ENCODE results near the gene DHX16.

The DHX16 gene

DNA sequence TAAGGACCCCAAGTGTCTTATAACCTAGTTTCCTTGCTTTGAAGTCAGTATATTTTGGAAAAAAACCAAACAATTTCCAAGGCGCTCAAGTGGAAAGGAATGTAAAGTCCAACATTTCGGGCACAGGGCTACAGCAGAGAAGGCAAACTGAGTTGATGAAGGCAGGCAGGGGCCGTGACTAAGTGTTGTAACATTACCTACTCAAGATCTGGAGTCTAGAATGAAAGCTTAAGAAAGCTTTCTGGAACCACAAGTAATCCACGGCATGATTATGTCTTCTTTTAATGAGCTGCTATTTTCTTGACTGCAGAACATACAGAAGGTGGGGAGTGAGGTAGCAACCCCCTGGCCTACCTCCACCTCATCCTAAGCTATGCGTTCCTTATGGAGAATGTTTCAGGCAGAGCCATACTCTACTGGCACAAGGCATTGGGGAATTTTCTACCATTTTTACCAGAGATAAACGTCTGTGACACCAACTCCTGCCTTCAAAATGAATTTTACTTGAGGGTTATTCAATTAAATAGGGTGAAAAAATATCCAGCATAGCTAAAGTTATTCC is 60.0 kb downstream of the DHX16 start:
- no peak for DNase-seq (ENCODE audit: low read depth)
- H3K4me3 ChIP-seq (ENCODE audit: control insufficient read depth, low read depth, low read length) = no peak overlapping the region
- TF ChIP-seq, protein P1, sequence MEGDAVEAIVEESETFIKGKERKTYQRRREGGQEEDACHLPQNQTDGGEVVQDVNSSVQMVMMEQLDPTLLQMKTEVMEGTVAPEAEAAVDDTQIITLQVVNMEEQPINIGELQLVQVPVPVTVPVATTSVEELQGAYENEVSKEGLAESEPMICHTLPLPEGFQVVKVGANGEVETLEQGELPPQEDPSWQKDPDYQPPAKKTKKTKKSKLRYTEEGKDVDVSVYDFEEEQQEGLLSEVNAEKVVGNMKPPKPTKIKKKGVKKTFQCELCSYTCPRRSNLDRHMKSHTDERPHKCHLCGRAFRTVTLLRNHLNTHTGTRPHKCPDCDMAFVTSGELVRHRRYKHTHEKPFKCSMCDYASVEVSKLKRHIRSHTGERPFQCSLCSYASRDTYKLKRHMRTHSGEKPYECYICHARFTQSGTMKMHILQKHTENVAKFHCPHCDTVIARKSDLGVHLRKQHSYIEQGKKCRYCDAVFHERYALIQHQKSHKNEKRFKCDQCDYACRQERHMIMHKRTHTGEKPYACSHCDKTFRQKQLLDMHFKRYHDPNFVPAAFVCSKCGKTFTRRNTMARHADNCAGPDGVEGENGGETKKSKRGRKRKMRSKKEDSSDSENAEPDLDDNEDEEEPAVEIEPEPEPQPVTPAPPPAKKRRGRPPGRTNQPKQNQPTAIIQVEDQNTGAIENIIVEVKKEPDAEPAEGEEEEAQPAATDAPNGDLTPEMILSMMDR (IDR thresholded peaks at IDR 0.05; ENCODE audit: control insufficient read depth, insufficient read depth, low read depth, low read length, missing control alignments) = no peak

DNA sequence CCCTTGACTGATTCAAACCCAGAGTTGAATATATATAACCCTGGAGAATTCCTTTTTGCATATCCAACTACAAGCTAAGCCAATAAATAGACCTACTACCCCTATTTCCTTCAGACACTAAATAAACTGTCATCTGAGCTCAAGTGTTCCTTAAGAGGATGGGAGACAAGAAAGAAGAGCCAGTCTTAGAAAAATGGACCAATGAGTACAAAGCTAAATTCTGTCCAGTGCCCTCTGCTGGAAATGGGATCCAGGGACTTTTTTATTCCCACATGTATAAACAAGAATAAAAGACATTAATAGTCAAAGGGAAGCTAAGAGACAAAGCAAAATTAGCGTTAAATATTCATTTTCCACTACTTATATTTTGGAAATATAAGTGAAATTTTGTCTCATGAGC is 60.6 kb downstream of the DHX16 start:
- no peak for DNase-seq (ENCODE audit: low read depth)
- TF ChIP-seq, protein P1 (IDR thresholded peaks at IDR 0.05; ENCODE audit: control insufficient read depth, insufficient read depth, low read depth, low read length, missing control alignments) = peak; percentile 47
- H3K4me3 ChIP-seq (ENCODE audit: control insufficient read depth, low read depth, low read length) = no peak overlapping the region

DNA sequence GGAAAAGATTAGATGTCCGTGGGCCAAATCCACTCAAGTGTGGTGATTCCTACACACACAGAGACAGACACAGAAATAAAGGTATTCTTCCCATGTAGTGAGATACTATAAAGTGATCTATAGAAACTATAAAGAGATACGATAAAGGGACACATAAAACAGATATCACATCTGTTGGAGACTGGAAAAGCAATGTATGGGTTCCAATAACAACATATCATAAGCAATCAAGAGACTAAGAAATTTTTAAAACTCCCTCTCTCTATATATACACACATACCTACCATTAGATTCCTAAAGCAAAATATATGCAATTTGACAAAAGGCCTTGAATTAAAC is 61.0 kb downstream of the DHX16 start:
- no peak overlapping the region for H3K4me3 ChIP-seq (ENCODE audit: control insufficient read depth, low read depth, low read length)
- DNase-seq (ENCODE audit: low read depth) = no peak
- TF ChIP-seq, protein P1 (IDR thresholded peaks at IDR 0.05; ENCODE audit: control insufficient read depth, insufficient read depth, low read depth, low read length, missing control alignments) = no peak

DNA sequence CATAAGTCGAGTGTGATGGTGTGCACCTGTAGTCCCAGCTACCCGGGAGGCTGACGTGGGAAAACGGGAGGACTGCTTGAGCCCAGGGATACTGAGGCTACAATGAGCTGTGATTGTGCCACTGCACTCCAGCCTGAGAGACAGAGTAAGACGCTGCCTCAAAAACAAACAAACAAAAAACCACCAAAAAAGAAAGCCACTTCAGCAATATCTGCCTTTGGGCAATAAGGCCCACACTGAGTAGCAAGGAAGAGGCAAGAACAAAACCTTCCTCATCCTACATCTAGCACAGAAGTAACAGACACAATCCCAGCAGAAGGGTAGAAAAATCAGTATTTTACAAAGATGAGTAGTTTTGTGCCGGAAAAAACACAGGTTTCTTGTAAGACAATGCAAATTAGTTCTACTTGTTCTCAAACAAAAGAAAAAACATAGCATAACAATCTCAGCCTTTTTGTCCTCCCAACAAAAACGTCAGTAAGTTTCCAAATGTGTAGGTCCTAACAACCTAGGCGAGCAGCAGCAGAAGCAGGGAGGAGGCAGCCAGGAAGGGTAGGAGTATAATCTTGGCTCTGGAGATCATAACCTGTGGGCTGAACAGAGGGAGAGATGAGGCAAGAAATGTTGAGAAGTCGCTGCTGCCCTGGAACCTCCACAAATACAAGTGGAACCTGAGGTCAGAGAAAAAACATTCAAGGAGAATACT is 61.5 kb downstream of the DHX16 start:
- H3K4me3 ChIP-seq (ENCODE audit: control insufficient read depth, low read depth, low read length) = no peak overlapping the region
- DNase-seq (ENCODE audit: low read depth) = no peak
- TF ChIP-seq, protein P1 (IDR thresholded peaks at IDR 0.05; ENCODE audit: control insufficient read depth, insufficient read depth, low read depth, low read length, missing control alignments) = no peak

DNA sequence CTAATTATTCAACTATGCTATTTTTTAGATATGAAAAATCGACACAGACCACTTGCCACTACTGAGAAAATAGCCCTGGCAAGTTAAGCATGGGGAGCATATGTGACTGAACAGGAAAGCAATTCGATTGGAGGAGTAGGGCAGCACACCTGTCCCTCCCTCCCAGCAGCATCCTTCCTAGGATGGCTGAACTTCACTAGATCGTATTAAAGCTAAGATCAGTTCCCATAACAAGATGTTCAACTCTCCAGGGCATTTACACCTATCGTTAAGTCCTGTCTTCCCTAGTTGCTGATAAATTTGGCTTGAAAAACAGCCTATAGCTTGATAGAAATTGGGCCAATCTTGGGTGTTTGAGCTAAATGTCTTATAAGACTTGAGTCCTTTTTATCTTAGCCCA is 62.7 kb downstream of the DHX16 start:
- no peak overlapping the region for H3K4me3 ChIP-seq (ENCODE audit: control insufficient read depth, low read depth, low read length)
- DNase-seq (ENCODE audit: low read depth) = no peak
- TF ChIP-seq, protein P1 (IDR thresholded peaks at IDR 0.05; ENCODE audit: control insufficient read depth, insufficient read depth, low read depth, low read length, missing control alignments) = no peak

DNA sequence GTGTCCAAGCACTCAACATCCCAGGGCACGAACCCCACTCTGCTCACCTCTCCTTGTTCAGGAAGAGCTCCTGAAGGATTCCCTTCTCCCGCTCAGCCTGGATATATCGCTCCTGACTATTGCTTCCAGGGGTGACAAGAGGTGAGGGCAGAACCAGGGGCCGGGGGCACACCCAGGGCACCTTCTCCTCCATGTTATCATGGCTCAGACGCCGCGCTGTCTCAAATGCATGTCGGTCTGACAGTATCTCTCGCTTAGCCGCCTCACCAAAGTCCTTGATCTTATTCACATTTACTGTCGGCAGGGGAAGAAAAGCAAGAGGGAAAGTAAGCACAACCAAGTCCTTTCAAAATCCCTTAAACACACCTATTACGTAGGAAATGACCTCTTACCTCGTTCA is 68.8 kb downstream of the DHX16 start:
- DNase-seq (ENCODE audit: low read depth) = no peak
- TF ChIP-seq, protein P1 (IDR thresholded peaks at IDR 0.05; ENCODE audit: control insufficient read depth, insufficient read depth, low read depth, low read length, missing control alignments) = no peak

More for the DNA sequence above, 68.8 kb downstream of the DHX16 start:
- H3K4me3 ChIP-seq (ENCODE audit: control insufficient read depth, low read depth, low read length) = no peak overlapping the region

Data from AG09309 (cell line).